ENCODE data around the gene ITSN1. TPM values are rescaled to one million over a fixed set of nuclear protein-coding genes. Genes with fewer than 3 reads are reported as not detected.

ITSN1 gene
- polyA plus RNA-seq, 1 donor from 2014 or later = 35.1 TPM

GRCh38 chr21:33897739-33898138, 255.4 kb downstream of the ITSN1 start:
- no peak overlapping the region for H3K9ac ChIP-seq (ENCODE audit: low read length)
- H3F3A ChIP-seq (ENCODE audit: insufficient read depth, low read length, poor library complexity, severe bottlenecking) = no peaks in the 10 kb centered on the region
- H3K9me2 ChIP-seq (ENCODE audit: insufficient read depth, low read length) = no peaks in the 10 kb centered on the region
- TF ChIP-seq RAD21 (conservative IDR thresholded peaks at IDR 0.05) (no peak), TAF1 (IDR thresholded peaks at IDR 0.05; ENCODE audit: low read depth) (no peak), CTCF (IDR thresholded peaks at IDR 0.05; ENCODE audit: poor library complexity, severe bottlenecking) (no peak), POLR2AphosphoS5 (IDR thresholded peaks at IDR 0.05) (no peak), EP300 (conservative IDR thresholded peaks at IDR 0.05; ENCODE audit: poor library complexity, severe bottlenecking) (no peak), EZH2 (IDR thresholded peaks at IDR 0.05; ENCODE audit: borderline replicate concordance, insufficient read depth, low read length, poor library complexity, severe bottlenecking) (no peak), MXI1 (conservative IDR thresholded peaks at IDR 0.05; ENCODE audit: poor library complexity, severe bottlenecking) (no peak), REST (IDR thresholded peaks at IDR 0.05; ENCODE audit: borderline replicate concordance) (no peak), SMC3 (conservative IDR thresholded peaks at IDR 0.05; ENCODE audit: poor library complexity) (no peak)
- no peaks in the 10 kb centered on the region for H4K20me1 ChIP-seq (ENCODE audit: insufficient read depth)
- no peak overlapping the region for H3K27ac ChIP-seq (ENCODE audit: low read length)
- H3K9me3 ChIP-seq (ENCODE audit: low read length) = no peaks in the 10 kb centered on the region
- no peak overlapping the region for H3K4me3 ChIP-seq (ENCODE audit: low read length)
- H3K79me2 ChIP-seq (replicated peaks; ENCODE audit: insufficient read depth, low read length) = no peaks in the 10 kb centered on the region
- H3K27me3 ChIP-seq (ENCODE audit: insufficient read depth, low read depth, low read length) = no peaks in the 10 kb centered on the region
- no peak overlapping the region for H3K4me2 ChIP-seq (ENCODE audit: low read length)
- H3K36me3 ChIP-seq (ENCODE audit: insufficient read depth, low read length) = peaks cover 9% of the 10 kb centered on the region
- no peak overlapping the region for H2AFZ ChIP-seq (ENCODE audit: low read depth, low read length)

- TF ChIP-seq EZH2 (IDR thresholded peaks at IDR 0.05; ENCODE audit: borderline replicate concordance, insufficient read depth, low read length, poor library complexity, severe bottlenecking) = no peak
- no peak for TF ChIP-seq CTCF (IDR thresholded peaks at IDR 0.05; ENCODE audit: poor library complexity, severe bottlenecking)
- no peak for TF ChIP-seq POLR2AphosphoS5 (IDR thresholded peaks at IDR 0.05)
- no peak for TF ChIP-seq SMC3 (conservative IDR thresholded peaks at IDR 0.05; ENCODE audit: poor library complexity)
- no peak for TF ChIP-seq RAD21 (conservative IDR thresholded peaks at IDR 0.05)
- no peak for TF ChIP-seq TAF1 (IDR thresholded peaks at IDR 0.05; ENCODE audit: low read depth)
- no peak for TF ChIP-seq REST (IDR thresholded peaks at IDR 0.05; ENCODE audit: borderline replicate concordance)
- H3K4me2 ChIP-seq (ENCODE audit: low read length) = no peak overlapping the region
- no peak overlapping the region for H3K4me3 ChIP-seq (ENCODE audit: low read length)
- no peaks in the 10 kb centered on the region for H3K9me3 ChIP-seq (ENCODE audit: low read length)
- no peaks in the 10 kb centered on the region for H3K79me2 ChIP-seq (replicated peaks; ENCODE audit: insufficient read depth, low read length)
- no peak overlapping the region for H2AFZ ChIP-seq (ENCODE audit: low read depth, low read length)
- H3K27me3 ChIP-seq (ENCODE audit: insufficient read depth, low read depth, low read length) = no peaks in the 10 kb centered on the region
- H3F3A ChIP-seq (ENCODE audit: insufficient read depth, low read length, poor library complexity, severe bottlenecking) = no peaks in the 10 kb centered on the region
- H3K27ac ChIP-seq (ENCODE audit: low read length) = no peak overlapping the region
- H3K9me2 ChIP-seq (ENCODE audit: insufficient read depth, low read length) = no peaks in the 10 kb centered on the region
- H3K36me3 ChIP-seq (ENCODE audit: insufficient read depth, low read length) = peaks cover 9% of the 10 kb centered on the region
- no peaks in the 10 kb centered on the region for H4K20me1 ChIP-seq (ENCODE audit: insufficient read depth)
- H3K9ac ChIP-seq (ENCODE audit: low read length) = no peak overlapping the region
Measured at GRCh38 chr21:33898586-33898985, 256.3 kb downstream of the ITSN1 start.
